Ishikawa (cell line): ENCODE results near the gene CAV3.

Experiments used
- CEBPB ChIP-seq: IDR thresholded peaks from 2 replicates; pipeline ENCODE4 v1.6.1; 2012
- CREB1 ChIP-seq: IDR thresholded peaks from 2 replicates; pipeline ENCODE4 v1.6.1; 2012; ENCODE audit warnings: low read depth
- EGR1 ChIP-seq: IDR thresholded peaks from 2 replicates; pipeline ENCODE4 v1.6.1; 2012
- EP300 ChIP-seq: IDR thresholded peaks from 2 replicates; pipeline ENCODE4 v1.6.1; 2012; ENCODE audit warnings: borderline replicate concordance
- FOXM1 ChIP-seq: IDR thresholded peaks from 2 replicates; pipeline ENCODE4 v1.6.1; 2012; ENCODE audit warnings: low read depth, borderline replicate concordance
- MAX ChIP-seq: IDR thresholded peaks from 2 replicates; pipeline ENCODE4 v1.6.1; 2012
- NFIC ChIP-seq: IDR thresholded peaks from 2 replicates; pipeline ENCODE4 v1.6.1; 2012
- RAD21 ChIP-seq: IDR thresholded peaks from 2 replicates; pipeline ENCODE4 v1.6.1; 2012; ENCODE audit warnings: low read depth
- REST ChIP-seq: IDR thresholded peaks from 2 replicates; pipeline ENCODE4 v1.6.1; 2012; ENCODE audit warnings: low read depth, mild to moderate bottlenecking
- TAF1 ChIP-seq: IDR thresholded peaks from 2 replicates; pipeline ENCODE4 v1.6.1; 2012; ENCODE audit warnings: low read depth, mild to moderate bottlenecking
- TCF12 ChIP-seq: IDR thresholded peaks from 2 replicates; pipeline ENCODE4 v1.6.1; 2012; ENCODE audit warnings: low read depth
- TEAD4 ChIP-seq: IDR thresholded peaks from 2 replicates; pipeline ENCODE4 v1.6.1; 2012
- USF1 ChIP-seq: IDR thresholded peaks from 2 replicates; pipeline ENCODE4 v1.6.1; 2012
- YY1 ChIP-seq: IDR thresholded peaks from 2 replicates; pipeline ENCODE4 v1.6.1; 2012; ENCODE audit warnings: low read depth
- ZBTB7A ChIP-seq: IDR thresholded peaks from 2 replicates; pipeline ENCODE4 v1.6.1; 2012; ENCODE audit warnings: low read depth

CAV3 gene

GRCh38 chr3:8759038-8759707, 25.6 kb downstream of the CAV3 start:
- TF ChIP-seq RAD21 (no peak), EGR1 (no peak), ZBTB7A (no peak), YY1 (no peak), CREB1 (no peak), REST (no peak), TCF12 (no peak), MAX (no peak)

- TF ChIP-seq CREB1 (no peak), TEAD4 (no peak), MAX (no peak), YY1 (no peak), ZBTB7A (no peak), TAF1 (no peak), USF1 (no peak), FOXM1 (no peak), EP300 (no peak), REST (no peak), EGR1 (no peak), RAD21 (no peak), NFIC (no peak), CEBPB (no peak), TCF12 (no peak)
These were observed 26.5 kb downstream of the CAV3 start for GRCh38 chr3:8760091-8760490.

- TF ChIP-seq TEAD4, result no peak
- no peak for TF ChIP-seq RAD21
- no peak for TF ChIP-seq FOXM1
- no peak for TF ChIP-seq REST
- no peak for TF ChIP-seq NFIC
- TF ChIP-seq ZBTB7A, result no peak
- no peak for TF ChIP-seq YY1
These were observed 26.9 kb downstream of the CAV3 start for GRCh38 chr3:8760506-8760905.

- TF ChIP-seq ZBTB7A (no peak), RAD21 (no peak), EGR1 (no peak), TCF12 (no peak), CREB1 (no peak), FOXM1 (no peak), CEBPB (no peak)
These were observed 28.3 kb downstream of the CAV3 start for GRCh38 chr3:8761866-8762265.

GRCh38 chr3:8762607-8763377, 29.2 kb downstream of the CAV3 start:
- TF ChIP-seq EGR1 (no peak), CREB1 (no peak), REST (no peak), YY1 (no peak), TCF12 (no peak), NFIC (no peak), USF1 (no peak), CEBPB (no peak), TEAD4 (no peak)
